GM06990 (cell line): ENCODE data around the gene CSMD2.

Experiments
- DNase-seq: peaks from one replicate; pipeline ENCODE4 v3.0.0-alpha.2; 2011; ENCODE audit not compliant: insufficient read length; ENCODE audit errors: extremely low read depth
- H3K27me3 ChIP-seq: replicated peaks from 2 replicates; pipeline ENCODE4 v1.6.0; 2011; ENCODE audit warnings: low read length; ENCODE audit not compliant: control insufficient read depth, insufficient read depth
- H3K36me3 ChIP-seq: 2 replicates; pipeline ENCODE4 v1.5.1; 2011; ENCODE audit warnings: low read length; ENCODE audit not compliant: control insufficient read depth, insufficient read depth
- H3K4me3 ChIP-seq: replicated peaks from 2 replicates; pipeline ENCODE4 v1.5.1; 2011; ENCODE audit warnings: low read depth, mild to moderate bottlenecking, control low read depth, low read length
- TF ChIP-seq, protein P1 (sequence below): IDR thresholded peaks from 2 replicates; pipeline ENCODE4 v1.5.1; 2011; ENCODE audit warnings: low read length, control low read depth, mild to moderate bottlenecking, inconsistent platforms; ENCODE audit not compliant: insufficient read depth, poor library complexity, severe bottlenecking

The CSMD2 gene

DNA sequence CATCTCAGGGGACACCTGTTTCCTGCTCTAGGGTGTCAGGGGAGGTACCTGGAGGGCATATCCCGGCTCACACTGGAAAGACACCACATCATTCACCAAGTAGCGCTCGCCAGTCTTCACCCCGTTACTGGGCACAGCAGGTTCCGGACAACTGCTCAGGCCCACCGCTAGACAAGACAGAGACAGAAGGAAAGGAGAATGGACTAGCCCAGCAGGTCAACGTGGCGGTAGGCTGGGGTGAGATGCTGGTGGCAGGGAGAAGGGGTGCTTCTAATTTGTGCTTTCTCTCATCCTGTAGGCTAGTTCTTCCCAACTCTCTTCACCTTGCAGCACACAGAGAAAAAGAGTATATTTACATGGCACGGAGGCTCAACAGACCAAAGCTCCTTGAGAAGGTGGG, 547.6 kb downstream of the CSMD2 start:
- TF ChIP-seq, protein P1, sequence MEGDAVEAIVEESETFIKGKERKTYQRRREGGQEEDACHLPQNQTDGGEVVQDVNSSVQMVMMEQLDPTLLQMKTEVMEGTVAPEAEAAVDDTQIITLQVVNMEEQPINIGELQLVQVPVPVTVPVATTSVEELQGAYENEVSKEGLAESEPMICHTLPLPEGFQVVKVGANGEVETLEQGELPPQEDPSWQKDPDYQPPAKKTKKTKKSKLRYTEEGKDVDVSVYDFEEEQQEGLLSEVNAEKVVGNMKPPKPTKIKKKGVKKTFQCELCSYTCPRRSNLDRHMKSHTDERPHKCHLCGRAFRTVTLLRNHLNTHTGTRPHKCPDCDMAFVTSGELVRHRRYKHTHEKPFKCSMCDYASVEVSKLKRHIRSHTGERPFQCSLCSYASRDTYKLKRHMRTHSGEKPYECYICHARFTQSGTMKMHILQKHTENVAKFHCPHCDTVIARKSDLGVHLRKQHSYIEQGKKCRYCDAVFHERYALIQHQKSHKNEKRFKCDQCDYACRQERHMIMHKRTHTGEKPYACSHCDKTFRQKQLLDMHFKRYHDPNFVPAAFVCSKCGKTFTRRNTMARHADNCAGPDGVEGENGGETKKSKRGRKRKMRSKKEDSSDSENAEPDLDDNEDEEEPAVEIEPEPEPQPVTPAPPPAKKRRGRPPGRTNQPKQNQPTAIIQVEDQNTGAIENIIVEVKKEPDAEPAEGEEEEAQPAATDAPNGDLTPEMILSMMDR = no peak
- H3K27me3 ChIP-seq = peaks cover 5% of the 10 kb centered on the region
- no peak for DNase-seq
- H3K4me3 ChIP-seq = no peak overlapping the region
- no peaks in the 10 kb centered on the region for H3K36me3 ChIP-seq

DNA sequence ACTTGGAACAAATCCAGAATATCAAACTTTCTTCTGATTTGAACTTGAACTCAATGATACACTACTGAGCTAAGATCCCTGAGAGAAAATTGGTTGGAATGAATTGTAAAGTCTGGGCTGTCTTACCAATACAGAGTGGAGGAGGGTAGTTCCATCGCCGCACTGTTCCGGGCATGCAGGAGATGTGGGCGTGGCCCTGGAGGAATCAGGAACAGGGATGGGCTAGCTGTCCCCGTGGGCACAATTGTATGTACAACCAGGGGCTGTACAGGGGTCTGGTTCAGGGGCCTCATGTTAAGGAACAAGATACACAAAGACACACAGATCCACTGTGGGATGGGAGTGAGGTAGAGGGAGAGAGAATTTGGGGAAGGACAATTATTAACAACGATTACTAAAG, 548.2 kb downstream of the CSMD2 start:
- TF ChIP-seq, protein P1 = no peak
- no peak overlapping the region for H3K4me3 ChIP-seq
- peaks cover 5% of the 10 kb centered on the region for H3K27me3 ChIP-seq
- H3K36me3 ChIP-seq = no peaks in the 10 kb centered on the region
- no peak for DNase-seq

GRCh38 chr1:33615546-33615945, 549.5 kb downstream of the CSMD2 start:
- TF ChIP-seq, protein P1 = no peak
- no peaks in the 10 kb centered on the region for H3K36me3 ChIP-seq
- H3K4me3 ChIP-seq = no peak overlapping the region
- H3K27me3 ChIP-seq = peaks cover 5% of the 10 kb centered on the region
- no peak for DNase-seq

DNA sequence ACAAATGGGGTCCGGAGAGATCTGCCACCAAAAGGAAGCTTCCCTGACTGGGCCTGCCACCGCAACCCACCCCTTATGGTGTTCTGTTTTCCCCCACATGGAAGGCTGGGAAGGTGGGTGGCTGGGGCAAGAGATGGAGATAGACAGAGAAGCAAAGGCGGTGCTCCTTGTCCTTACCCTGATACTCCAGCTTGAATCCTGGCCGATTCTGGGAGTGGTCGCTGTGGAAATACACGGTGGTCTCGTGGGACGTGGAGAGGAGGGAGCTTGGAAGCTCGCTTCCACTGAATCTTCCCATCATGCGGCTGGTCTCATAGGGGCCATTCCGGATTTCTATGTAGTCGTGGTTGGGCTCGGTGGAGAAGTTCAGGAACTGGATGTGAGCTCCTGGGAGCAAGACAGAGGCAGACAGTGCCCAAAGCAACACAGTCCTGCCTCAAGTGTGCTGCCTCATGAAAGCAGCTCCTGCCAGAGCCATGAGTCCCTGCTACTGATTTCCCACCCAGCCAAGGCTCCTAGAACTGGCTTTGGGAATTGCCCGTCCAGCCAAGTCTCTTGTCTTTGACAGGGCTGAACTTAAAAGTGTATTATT, 554.1 kb downstream of the CSMD2 start:
- DNase-seq = no peak
- H3K27me3 ChIP-seq = peaks cover 5% of the 10 kb centered on the region
- TF ChIP-seq, protein P1 = no peak
- H3K4me3 ChIP-seq = no peak overlapping the region
- H3K36me3 ChIP-seq = no peaks in the 10 kb centered on the region

DNA sequence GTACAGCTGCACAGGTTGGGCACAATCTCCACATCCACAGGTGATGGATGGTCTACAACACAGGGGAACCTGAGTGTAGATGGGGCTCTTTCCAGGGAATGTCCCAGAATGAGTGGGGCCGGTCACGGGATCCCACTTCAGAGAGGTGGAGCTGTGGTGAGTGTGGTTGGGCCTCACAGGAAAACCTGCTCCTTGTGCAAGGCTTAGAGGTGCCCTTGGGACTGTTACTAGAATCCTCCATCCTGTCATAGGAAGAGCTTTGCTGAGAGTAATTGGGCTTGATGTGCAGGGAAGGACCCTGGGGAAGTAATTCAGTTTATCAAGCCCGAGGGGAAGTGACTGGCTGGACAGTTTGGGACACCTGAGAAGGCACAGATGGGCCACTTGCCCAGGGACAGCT, 554.6 kb downstream of the CSMD2 start:
- H3K36me3 ChIP-seq = no peaks in the 10 kb centered on the region
- H3K4me3 ChIP-seq = no peak overlapping the region
- TF ChIP-seq, protein P1 = no peak
- no peak for DNase-seq
- peaks cover 2% of the 10 kb centered on the region; the same call in 1 of the 2 replicates for H3K27me3 ChIP-seq

- TF ChIP-seq, protein P1 = no peak
- no peak overlapping the region for H3K4me3 ChIP-seq
- DNase-seq = no peak
- no peaks in the 10 kb centered on the region for H3K36me3 ChIP-seq
- H3K27me3 ChIP-seq = peaks cover 2% of the 10 kb centered on the region; the same call in 1 of the 2 replicates
Observed at GRCh38 chr1:33609739-33610138, 555.3 kb downstream of the CSMD2 start.
